ENCODE data around the gene TMED3.
"Not testable (repeated sequence)": the region's sequence is repeated elsewhere in the genome, so short reads cannot be mapped to it uniquely, and the experiment has no call there.

The TMED3 gene

GRCh38 chr15:79319973-79320372 is 9.1 kb downstream of the TMED3 start:
- not testable (repeated sequence) for DNase-seq

- no peak for DNase-seq
These were observed 11.0 kb downstream of the TMED3 start for GRCh38 chr15:79321876-79322275.

GRCh38 chr15:79322306-79322705 is 11.4 kb downstream of the TMED3 start:
- no peak for DNase-seq

GRCh38 chr15:79322945-79323344 is 12.0 kb downstream of the TMED3 start:
- DNase-seq: no peak

GRCh38 chr15:79329171-79329611 is 18.3 kb downstream of the TMED3 start:
- DNase-seq: no peak

- DNase-seq: no peak
These were observed 22.1 kb downstream of the TMED3 start for GRCh38 chr15:79332824-79333510.

GRCh38 chr15:79337591-79337990 is 26.7 kb downstream of the TMED3 start:
- DNase-seq: no peak

- DNase-seq: no peak
These were observed 28.8 kb downstream of the TMED3 start for GRCh38 chr15:79339588-79340314.

- DNase-seq: no peak
These were observed 29.3 kb downstream of the TMED3 start for GRCh38 chr15:79340315-79340602.

- DNase-seq: no peak
These were observed 30.5 kb downstream of the TMED3 start for GRCh38 chr15:79341396-79341795.

GRCh38 chr15:79349525-79349924 is 38.6 kb downstream of the TMED3 start:
- no peak for DNase-seq

- no peak for DNase-seq
These were observed 41.3 kb downstream of the TMED3 start for GRCh38 chr15:79352206-79352605.

GRCh38 chr15:79357566-79357965 is 46.7 kb downstream of the TMED3 start:
- DNase-seq: no peak

- no peak for DNase-seq
These were observed 47.2 kb downstream of the TMED3 start for GRCh38 chr15:79358069-79358468.

- no peak for DNase-seq
These were observed 53.8 kb downstream of the TMED3 start for GRCh38 chr15:79364571-79365240.

- DNase-seq: no peak
These were observed 54.9 kb downstream of the TMED3 start for GRCh38 chr15:79365765-79366164.

GRCh38 chr15:79366691-79367090 is 55.8 kb downstream of the TMED3 start:
- no peak for DNase-seq

GRCh38 chr15:79370716-79371115 is 59.8 kb downstream of the TMED3 start:
- DNase-seq: no peak

- no peak for DNase-seq
These were observed 60.7 kb downstream of the TMED3 start for GRCh38 chr15:79371591-79371990.

GRCh38 chr15:79372428-79372827 is 61.5 kb downstream of the TMED3 start:
- no peak for DNase-seq

Measured in CD4-positive, alpha-beta T cell treated with Interleukin-15 for 1 hour (primary cell).